ENCODE measurements around the gene NPM3.

The NPM3 gene

GRCh38 chr10:101817337-101818118 is 34.3 kb upstream of the NPM3 start:
- no peak for TF ChIP-seq CTCF (IDR thresholded peaks at IDR 0.05; ENCODE audit: low read depth, low read length, missing control alignments)
- DNase-seq (ENCODE audit: low read depth): peak; percentile 39
- H3K4me3 ChIP-seq (ENCODE audit: low read depth, low read length): peak overlapping the region; percentile 98

DNA sequence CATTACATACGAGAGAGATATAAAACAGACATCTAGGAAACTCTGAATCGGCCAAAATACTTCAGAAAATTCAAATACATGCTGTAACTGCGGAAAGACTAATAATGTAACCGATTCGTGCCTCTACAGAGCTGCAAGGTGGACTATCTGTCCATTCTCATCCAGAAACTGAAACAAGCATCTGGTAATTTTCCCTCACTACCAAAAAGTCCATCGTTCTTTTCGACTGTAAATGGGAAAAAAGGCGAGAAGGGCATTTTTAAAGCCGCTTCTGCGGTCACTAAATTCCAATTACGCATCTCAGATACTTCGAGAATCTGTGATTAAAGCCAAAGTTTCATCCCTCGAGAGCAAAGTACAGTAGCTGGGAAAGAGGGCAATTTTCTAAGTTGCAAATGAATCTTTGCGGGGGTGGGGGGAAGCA is 33.7 kb upstream of the NPM3 start:
- H3K4me3 ChIP-seq (ENCODE audit: low read depth, low read length): peak overlapping the region; percentile 98
- DNase-seq (ENCODE audit: low read depth): no peak
- no peak for TF ChIP-seq CTCF (IDR thresholded peaks at IDR 0.05; ENCODE audit: low read depth, low read length, missing control alignments)

GRCh38 chr10:101816376-101816775 is 33.1 kb upstream of the NPM3 start:
- no peak for TF ChIP-seq CTCF (IDR thresholded peaks at IDR 0.05; ENCODE audit: low read depth, low read length, missing control alignments)
- DNase-seq (ENCODE audit: low read depth): no peak
- H3K4me3 ChIP-seq (ENCODE audit: low read depth, low read length): peak overlapping the region; percentile 98

DNA sequence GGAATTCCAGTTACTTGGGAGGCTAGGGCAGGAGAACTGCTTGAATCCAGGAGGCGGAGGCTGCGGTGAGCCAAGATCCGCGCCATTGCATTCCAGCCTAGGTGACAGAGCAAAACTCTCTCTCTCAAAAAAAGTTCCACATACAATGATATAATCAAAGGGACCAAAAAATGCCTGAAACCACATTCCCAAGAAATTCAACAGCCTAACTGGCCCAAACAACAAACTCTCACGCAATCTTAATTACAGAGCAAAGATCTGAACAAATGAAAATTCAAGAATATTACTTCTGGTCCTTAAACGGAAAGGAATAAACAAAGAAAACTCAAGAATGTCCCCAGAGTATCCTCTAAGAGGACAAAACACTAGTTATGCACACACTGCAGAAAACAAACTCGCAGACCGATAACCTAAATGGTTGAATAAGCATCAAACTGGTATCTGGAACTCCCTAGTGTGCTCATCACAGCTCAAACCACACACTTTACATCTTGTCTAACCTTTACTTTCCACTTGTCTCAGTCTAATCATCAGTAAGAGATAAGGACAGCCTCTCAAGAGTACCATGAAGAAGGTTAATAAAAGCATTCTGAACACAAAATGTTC is 31.3 kb upstream of the NPM3 start:
- peak overlapping the region; percentile 98 for H3K4me3 ChIP-seq (ENCODE audit: low read depth, low read length)
- peak; percentile 30 for DNase-seq (ENCODE audit: low read depth)

DNA sequence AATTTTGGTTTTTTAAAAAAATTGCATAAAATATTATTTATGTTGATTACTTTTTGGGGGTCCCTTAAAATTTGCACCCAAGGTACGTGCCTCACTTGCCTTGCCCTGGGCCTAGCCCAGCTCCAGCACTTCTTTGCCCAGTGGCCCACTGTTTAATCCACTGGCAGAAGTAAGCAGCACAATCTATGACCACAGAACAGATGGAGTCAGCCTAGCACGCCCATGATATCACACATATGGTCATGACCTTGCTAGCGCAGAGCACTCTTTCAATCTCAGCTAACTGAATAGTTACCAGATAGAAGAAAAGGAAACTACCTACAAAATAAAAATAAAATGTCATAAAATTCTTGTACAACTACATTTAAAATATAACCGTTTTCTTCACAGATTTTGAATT is 29.4 kb upstream of the NPM3 start:
- H3K4me3 ChIP-seq (ENCODE audit: low read depth, low read length): no peak overlapping the region

More for the DNA sequence above, 31.3 kb upstream of the NPM3 start:
- TF ChIP-seq CTCF (IDR thresholded peaks at IDR 0.05; ENCODE audit: low read depth, low read length, missing control alignments): no peak

DNA sequence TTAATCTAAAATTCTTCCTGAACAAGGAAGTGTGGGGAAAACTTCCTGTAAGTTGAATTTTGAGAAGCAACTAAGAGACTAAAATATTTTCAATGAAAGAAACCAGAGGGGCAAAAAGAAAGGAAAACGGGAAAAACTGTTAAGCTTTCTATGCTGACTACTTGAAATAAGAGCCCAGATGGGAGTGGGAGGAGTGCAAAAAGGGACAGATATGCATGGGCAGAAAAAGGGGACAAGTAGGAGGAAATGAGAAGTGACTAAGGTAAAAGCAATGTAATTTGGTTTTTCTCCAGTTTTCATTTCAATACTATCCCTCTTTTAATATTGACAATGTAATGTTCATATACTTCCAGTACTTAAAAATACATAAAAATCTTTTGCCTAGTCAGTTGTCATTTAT is 23.9 kb upstream of the NPM3 start:
- TF ChIP-seq CTCF (IDR thresholded peaks at IDR 0.05; ENCODE audit: low read depth, low read length, missing control alignments): no peak
- DNase-seq (ENCODE audit: low read depth): no peak
- no peak overlapping the region for H3K4me3 ChIP-seq (ENCODE audit: low read depth, low read length)

More for the DNA sequence above, 29.4 kb upstream of the NPM3 start:
- TF ChIP-seq CTCF (IDR thresholded peaks at IDR 0.05; ENCODE audit: low read depth, low read length, missing control alignments): no peak
- DNase-seq (ENCODE audit: low read depth): no peak

Measured in GM12864 (cell line).